NCI-H446 treated with DMSO at 0.1 percent for 48 hours (cell line): Measurements from ENCODE around the gene PML.

Source experiments
- DNase-seq: peaks from one replicate; lab custom pipeline; 2025; lab: John Stamatoyannopoulos, UW

The PML gene

GRCh38 chr15:74008901-74009300 lies 14.4 kb downstream of the PML start:
- DNase-seq: no peak

DNA sequence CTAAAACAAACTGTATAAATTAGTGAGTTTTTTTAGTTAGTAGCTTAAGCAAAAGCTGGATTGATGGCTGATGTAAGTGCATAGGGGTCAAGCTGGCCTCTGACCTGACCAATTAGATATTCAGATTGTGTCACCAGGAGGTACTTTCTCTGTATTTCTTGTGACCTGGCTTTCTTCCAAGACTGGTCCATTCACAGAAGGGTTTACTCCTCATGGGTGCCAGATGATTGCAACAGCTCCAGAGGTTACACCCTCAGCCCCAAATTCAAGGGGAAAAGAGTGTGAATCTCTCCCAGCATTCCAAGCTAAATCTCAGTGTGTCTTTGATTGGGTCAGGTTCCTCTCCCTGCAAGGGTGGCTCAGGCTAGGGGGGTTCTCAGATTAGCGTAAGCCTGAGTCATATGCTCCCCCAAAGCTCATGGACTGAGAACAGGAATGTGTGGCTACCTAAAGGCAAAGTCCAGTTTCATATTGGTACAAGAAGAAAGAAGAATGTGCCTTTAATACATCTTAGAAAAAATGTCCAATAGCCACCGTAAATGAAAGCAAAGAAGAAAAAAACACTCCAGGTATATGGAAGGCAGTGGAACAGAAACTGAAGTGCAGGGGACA lies 16.5 kb downstream of the PML start:
- no peak for DNase-seq

DNA sequence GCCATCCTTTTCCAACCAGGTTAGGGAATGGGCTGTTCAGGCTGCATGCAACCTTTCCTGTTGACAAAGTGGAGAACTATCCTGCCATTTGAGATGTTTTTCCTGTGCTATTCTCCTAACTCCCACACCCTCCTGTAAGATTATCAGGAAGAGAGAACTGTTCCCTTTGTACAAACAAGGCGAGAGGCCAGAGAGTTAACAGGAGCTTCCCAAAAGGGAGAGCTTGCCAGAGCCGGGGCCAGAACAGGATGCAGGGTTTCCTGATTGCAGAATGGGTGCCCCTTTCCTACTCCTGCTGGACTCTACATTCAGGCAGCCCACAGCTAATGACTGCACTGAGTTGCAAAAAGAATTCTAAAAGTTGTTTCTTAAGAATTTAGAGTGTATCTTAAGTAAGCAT lies 17.1 kb downstream of the PML start:
- DNase-seq: no peak

- no peak for DNase-seq
These were observed 18.9 kb downstream of the PML start for GRCh38 chr15:74013374-74013894.

DNA sequence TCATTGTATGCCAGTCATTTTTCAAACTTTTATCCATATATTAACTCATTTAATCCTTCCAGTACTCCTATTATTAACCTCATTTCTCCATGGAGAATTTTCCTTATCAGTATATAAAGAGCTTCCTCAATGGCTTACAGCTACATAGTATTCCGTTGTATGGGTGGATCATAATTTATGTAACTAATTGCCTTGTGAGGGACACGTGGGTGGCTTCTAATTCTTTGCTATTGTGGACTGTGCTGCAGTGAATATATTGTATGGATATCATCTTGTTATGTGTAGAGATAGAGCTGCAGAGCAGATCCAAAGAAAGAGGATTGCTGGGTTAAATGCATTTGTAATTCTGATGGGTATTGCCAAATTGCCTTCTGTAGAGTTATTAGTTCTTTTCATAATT lies 25.2 kb downstream of the PML start:
- DNase-seq: no peak

DNA sequence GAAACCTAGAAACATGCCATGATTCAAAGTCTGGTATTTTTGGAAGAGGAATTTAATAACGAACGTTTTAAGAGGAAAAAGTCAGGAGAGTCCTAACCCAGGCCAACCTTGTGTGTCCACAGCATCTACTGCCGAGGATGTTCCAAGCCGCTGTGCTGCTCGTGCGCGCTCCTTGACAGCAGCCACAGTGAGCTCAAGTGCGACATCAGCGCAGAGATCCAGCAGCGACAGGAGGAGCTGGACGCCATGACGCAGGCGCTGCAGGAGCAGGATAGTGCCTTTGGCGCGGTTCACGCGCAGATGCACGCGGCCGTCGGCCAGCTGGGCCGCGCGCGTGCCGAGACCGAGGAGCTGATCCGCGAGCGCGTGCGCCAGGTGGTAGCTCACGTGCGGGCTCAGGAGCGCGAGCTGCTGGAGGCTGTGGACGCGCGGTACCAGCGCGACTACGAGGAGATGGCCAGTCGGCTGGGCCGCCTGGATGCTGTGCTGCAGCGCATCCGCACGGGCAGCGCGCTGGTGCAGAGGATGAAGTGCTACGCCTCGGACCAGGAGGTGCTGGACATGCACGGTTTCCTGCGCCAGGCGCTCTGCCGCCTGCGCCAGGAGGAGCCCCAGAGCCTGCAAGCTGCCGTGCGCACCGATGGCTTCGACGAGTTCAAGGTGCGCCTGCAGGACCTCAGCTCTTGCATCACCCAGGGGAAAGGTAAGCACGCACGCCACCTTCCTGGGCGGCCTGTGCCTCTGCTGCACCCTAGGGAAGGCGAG lies 28.4 kb downstream of the PML start:
- no peak for DNase-seq

- DNase-seq: no peak
These were observed 30.2 kb downstream of the PML start for GRCh38 chr15:74024687-74025086.

DNA sequence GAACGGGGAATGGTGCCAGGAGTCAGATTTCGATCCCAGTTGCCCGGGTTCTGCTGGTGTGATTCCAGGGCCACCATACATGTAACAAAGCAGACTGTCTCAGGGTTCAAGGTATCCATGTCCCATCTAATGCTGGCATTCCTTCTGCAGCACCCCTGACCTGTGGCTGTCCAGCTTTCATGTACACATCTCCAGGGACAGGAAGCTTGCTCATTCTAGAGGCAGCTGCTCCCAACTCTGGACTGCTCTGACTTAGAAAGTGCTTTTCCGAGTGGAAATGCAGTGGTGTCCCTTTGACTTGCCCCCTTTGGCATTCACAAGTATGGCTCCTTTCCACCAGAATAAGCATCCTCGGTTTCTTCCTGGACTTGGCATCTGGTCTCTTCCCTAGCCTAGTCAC lies 30.9 kb downstream of the PML start:
- DNase-seq: no peak

DNA sequence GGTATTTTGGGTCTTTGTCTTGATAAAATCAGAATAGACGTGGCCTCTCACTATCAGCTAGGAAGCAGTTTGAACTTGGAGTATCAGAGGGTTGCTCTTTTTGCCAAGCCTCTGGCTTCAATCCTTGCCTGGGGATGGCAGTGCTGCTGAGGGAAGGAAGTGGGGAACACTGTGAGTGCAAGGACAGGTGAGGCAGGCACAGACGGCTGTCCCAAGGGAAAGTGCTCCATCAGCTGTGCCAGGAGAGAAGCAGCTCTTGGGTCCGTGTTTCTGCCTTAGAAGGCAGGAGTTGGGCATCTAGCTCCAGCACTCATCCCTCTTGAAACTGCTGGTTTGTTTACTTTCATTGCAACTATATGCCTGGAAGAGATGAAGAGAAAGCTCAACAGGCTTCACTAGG lies 33.2 kb downstream of the PML start:
- DNase-seq: no peak

DNA sequence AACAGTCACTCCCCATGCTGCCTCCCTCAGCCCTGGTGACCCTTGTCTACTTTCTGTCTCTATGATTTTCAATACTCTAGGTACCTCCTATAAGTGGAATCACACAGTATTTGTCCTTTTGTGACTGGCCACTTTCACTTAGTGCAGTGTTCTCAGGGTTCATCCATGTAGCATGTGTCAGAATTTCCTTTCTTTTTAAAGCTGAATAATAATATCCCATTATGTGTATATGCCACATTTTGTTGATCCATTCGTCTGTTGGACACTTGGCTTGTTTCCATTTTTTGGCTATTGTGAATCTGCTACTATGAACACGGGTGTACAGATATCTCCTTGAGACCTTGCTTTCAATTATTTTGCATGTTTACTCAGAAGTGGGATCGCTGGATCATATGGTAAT lies 34.1 kb downstream of the PML start:
- no peak for DNase-seq

DNA sequence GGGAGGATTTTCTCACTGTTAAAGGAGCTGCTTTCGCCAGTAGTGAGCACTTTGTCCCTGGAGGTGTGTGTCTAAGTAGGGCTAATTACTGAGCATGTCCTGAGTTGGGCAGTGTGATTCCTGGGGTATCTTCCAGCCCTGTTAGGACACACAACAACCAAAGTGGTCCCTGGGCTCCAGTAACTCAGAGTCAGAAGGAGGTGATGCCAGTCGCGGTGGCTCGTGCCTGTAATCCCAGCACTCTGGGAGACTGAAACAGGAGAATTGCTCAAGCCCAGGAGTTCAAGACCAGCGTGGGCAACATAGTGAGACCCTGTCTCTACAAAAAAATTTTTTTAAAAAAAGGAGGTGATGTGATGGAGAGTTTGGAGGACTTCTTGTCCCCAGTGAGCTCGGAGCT lies 37.5 kb downstream of the PML start:
- no peak for DNase-seq

DNA sequence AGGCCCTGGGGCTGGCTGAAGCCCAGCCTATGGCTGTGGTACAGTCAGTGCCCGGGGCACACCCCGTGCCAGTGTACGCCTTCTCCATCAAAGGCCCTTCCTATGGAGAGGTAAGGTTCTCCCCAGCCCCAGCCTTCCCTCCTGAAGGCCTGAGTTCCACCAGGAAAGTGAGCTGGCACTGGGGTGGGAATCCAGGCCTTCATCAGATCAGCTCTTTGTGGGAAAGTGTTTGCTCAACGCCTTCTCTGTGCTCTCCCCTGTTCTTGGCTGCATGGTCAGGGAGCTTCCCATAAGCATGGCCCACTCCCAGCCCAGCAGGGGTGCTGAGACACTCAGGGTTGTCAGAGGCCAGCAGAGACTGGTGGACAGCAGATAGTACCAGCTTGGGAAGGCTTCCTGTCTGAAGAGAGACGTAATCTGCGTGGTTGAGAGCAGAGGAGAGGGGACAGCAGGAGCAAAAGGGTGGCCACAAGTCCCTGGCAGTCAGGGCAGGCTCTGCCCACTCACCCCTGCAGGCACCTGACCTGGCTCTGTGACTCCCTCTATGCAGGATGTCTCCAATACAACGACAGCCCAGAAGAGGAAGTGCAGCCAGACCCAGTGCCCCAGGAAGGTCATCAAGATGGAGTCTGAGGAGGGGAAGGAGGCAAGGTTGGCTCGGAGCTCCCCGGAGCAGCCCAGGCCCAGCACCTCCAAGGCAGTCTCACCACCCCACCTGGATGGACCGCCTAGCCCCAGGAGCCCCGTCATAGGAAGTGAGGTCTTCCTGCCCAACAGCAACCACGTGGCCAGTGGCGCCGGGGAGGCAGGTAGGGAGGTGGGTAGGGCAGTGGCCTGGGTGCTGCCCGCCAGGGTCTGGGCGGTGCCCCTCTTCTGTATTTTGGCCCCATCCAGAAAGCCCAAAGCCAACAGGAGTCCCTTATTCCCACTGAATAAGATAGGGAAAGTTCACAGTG lies 38.4 kb downstream of the PML start:
- no peak for DNase-seq

GRCh38 chr15:74034206-74034755 lies 39.8 kb downstream of the PML start:
- no peak for DNase-seq

DNA sequence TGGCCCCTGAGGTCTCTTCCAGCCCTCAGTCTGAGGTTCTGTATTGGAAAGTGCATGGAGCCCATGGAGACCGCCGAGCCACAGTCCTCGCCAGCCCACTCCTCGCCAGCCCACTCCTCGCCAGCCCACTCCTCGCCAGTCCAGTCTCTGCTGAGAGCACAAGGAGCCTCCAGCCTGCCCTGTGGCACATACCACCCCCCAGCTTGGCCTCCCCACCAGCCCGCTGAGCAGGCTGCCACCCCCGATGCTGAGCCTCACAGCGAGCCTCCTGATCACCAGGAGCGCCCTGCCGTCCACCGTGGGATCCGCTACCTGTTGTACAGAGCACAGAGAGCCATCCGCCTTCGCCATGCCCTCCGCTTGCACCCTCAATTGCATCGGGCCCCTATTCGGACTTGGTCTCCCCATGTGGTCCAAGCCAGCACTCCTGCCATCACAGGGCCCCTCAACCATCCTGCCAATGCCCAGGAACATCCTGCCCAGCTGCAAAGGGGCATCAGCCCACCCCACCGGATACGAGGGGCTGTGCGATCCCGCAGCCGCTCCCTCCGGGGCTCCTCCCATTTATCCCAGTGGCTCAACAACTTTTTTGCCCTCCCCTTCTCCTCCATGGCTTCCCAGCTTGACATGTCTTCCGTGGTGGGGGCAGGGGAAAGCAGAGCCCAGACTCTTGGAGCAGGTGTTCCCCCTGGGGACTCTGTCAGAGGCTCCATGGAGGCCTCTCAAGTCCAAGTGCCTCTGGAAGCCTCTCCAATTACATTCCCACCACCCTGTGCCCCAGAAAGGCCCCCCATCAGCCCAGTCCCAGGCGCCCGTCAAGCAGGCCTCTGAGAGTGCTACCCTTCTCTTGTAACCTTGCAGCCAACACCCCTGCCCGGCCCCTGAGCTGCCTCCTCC lies 40.9 kb downstream of the PML start:
- no peak for DNase-seq

DNA sequence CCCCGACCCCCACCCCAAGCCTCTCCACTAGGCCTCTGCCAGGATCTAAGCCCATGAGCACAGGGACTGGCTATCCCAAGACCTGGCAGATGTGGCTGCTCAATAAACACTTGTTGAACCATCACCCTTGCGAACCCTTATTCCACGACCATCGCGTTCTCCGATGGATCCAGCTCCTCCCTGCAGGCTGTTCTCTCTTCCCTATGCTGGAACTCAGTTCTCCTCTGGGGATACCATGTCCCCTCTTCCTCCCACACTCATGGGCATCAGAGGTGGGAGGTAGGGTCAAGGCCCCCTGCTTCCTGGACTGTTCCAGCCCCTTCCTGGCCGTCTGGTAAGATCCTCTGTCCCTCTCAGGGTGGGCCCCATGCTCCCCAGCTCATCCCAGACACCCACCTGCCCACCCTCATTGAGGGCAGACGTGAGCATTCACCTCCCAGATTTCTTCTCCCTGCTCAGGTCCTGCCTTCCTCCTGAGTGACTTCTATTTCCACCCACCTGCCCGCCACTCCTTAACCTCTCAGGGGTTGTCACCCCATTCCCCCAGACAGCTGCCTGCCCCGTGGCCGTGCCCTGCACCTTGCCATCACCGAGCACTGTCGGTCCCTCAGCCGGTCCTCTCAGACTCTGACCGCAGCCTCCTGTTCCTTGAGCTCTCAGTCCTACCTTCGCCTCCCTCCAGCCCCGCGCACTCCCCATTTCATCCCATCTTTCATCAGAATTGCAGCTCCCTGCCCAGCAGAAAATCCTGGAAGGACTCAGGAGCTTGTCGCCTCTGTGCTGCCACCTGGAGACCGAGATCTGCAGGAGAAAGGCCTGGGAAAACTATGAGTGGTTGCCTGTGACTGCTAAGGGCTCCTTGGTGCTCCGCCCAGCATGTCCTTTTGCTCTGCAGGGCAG lies 42.0 kb downstream of the PML start:
- DNase-seq: peak; percentile 23

GRCh38 chr15:74037171-74038117 lies 42.9 kb downstream of the PML start:
- no peak for DNase-seq

DNA sequence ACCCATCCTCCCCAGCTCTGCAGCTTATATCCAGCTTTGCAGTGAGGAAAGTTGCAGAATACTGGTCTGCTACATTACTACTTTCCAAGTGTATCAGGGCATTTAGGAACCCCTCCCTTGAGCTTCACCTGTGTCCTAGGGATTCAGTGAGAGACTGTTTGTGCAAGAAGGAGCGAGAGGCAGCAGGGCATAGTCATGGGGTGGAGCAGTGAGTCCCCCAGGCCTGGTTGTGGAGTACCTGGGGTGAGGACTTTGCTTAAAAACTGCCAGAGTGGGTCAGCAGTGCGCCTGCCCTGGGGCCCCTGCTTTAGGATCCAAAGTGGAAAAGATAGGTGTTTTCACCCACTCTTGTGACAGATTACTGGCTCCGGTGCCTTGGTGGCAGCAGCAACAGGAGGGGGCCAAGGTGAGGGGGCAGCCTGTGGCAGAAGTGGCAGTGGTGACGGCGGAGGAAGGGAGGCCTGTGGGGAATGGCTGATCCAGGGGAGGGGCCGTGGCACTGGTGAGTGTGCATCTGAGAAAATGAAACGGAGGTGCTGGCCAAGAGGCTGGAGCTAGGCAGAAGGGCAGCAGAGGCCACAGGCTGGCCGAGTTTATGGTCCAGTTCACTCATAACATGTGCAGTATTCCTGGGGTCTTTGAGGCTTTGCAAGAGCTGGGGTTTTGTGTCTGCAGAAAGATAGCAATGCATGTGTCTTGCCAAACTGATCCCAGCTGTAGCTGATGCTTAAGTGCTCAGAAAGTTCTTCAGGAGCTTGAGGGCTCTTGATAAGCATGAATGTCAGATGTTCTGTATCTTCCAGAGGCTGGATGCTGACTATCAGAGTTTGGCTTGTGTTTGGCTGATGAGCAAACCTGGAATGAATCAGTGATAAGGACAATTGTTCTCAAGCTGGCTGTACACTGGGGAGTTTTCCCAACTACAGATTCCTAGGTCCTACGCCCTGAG lies 44.5 kb downstream of the PML start:
- no peak for DNase-seq

GRCh38 chr15:74039656-74040010 lies 45.1 kb downstream of the PML start:
- DNase-seq: no peak
